Activated naive CD8-positive, alpha-beta T cell treated with anti-CD3 and anti-CD28 coated beads, Interleukin-2, amount 50 U/mL, for 16 hours (primary cell): ENCODE results near the gene CUX1.

Experiments used
- DNase-seq: peaks from one replicate; pipeline ENCODE4 v3.0.0-alpha.2; 2020; ENCODE audit warnings: low read depth, low spot score

Gene CUX1

DNA sequence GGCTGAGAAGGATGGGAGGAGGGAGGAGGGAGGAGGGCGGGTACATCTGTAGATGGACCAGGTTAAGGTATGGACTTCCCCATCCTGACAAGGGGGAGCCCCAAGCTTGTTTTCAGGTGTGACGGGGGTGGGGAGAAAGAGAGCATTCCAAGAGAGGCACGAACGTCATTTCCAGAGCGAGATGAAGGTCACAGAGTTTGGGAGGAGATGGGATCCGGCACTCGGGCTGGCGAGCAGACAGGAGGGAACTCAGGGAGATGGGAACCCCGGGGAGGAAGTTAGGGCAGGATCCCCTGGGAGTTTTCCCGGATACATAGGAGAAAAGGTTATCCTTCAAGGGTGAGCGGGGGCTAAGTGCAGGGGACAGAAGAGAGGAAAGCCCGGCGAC lies 118.8 kb downstream of the CUX1 start:
- DNase-seq = no peak

DNA sequence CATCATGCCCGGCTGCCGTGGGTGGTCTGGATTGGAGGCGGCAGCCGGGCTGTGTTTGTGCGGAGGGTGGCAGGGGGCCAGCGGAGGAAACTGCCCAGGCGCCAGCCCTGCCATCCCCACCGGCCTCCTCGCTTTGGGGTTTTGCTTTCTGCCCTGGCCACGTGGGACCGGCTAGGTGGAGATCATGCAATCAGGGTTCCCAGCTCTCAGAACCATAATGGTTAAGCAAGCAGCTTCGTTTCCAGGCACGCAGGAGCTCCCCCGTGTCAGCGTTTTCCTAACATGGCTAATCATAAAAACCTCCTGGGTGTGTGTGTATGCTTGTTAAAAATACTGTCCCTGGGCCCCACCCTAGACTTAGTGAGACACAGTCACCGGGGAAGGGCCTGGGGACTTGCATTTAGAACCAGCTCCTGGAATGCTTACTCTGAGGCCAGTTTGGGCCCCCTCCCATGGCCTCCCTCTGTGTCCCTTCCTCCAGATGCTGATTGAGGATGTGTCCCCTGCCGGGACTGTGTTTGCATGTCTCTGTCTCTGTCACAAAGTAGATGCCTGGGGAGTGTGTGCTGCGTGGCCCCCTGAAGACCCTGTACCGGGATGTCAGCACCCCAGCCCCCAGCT lies 119.3 kb downstream of the CUX1 start:
- DNase-seq = no peak

DNA sequence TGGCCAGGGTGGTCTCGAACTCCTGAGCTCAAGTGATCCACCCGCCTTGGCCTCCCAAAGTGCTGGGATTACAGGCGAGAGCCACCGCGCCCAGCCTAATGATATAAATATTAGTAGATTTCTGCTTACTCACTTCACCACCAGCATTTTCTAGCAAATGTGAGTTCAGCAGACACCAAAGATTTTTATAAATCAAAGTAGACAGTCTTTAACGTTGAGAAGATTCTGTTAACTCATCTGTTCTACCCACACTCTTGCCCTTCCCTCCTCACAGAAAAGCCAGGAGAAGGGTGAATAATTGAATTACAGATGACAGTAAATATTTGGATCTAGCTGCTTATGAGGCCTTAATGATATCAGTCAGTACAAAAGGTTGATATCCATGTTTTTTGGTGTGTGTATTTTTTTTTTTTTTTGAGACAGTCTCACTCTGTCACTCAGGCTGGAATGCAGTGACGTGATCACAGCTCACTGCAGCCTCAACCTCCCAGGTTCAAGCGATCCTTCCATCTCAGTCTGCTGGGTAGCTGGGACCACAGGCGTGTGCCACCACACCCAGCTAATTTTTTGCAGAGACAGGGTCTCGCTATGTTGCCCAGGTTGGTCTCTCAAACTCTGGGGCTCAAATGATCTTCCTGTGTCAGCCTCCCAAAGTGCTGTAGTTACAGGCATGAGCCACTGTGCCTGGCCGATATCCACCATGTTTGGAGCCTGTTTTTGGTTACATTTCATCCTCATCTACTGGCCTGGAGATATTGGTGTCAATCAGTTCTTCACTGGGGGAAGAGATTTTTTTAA lies 120.5 kb downstream of the CUX1 start:
- no peak for DNase-seq

DNA sequence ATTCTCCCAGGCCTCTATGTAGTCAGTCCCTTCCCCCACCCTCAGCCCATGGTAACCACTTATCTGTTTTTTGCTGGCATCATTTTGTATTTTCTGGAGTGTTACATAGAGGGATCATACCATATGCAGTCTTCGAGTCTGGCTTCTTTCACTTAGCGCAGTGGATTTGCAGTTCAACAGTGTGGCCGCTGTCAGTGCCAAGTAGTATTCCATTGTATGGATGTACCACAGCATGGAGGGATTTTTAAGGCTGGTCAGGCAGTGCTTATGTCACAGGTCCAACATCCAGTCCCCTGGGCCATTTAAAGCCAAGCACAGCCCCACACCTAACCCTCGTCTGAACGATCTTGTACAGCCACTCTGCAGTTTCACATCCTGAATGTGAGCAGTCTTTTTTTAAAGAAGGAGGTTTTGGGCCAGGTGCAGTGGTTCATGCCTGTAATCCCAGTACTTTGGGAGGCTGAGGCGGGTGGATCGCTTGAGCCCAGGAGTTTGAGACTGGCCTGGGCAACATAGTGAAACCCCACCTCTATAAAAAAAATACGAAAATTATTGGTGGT lies 121.8 kb downstream of the CUX1 start:
- DNase-seq = no peak

DNA sequence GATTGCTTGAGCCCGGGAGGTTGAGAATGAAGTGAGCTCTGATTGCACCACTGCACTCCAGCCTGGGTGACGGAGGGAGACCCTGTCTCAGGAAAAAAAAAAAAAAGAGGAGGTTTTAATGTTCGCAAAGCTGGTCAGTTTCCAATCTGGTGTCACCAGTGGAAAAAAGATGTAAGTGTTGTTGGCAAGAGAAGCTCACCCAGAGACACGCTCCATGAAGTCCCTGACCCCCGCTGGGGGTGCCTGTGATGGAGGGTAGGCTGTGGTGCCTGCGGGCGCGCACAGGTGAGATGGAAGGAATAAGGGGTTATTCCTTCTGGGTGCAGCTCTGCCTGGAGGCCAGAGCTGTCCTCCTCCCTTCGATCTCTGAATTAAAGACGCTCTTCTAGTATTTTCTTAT lies 122.7 kb downstream of the CUX1 start:
- DNase-seq = no peak

DNA sequence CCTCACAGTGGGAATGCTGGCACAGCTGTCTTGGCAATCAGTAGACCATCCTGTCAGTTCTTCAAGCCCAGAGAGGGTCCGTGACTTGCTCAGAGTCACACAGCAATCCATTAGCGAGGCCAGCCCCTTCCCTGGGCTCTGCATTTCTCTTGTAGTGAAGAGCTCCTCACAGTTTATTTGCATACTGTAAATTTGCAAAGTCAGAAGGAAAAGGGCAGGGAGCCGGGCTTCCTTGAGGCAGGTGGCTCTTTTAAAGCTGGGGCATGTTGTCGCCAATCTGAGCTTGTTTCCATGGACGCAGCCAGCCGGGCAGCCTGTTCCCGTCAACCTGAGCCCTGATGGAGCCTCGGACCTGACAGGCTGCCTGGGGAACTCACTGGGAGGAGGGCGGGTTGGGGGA lies 123.4 kb downstream of the CUX1 start:
- no peak for DNase-seq

DNA sequence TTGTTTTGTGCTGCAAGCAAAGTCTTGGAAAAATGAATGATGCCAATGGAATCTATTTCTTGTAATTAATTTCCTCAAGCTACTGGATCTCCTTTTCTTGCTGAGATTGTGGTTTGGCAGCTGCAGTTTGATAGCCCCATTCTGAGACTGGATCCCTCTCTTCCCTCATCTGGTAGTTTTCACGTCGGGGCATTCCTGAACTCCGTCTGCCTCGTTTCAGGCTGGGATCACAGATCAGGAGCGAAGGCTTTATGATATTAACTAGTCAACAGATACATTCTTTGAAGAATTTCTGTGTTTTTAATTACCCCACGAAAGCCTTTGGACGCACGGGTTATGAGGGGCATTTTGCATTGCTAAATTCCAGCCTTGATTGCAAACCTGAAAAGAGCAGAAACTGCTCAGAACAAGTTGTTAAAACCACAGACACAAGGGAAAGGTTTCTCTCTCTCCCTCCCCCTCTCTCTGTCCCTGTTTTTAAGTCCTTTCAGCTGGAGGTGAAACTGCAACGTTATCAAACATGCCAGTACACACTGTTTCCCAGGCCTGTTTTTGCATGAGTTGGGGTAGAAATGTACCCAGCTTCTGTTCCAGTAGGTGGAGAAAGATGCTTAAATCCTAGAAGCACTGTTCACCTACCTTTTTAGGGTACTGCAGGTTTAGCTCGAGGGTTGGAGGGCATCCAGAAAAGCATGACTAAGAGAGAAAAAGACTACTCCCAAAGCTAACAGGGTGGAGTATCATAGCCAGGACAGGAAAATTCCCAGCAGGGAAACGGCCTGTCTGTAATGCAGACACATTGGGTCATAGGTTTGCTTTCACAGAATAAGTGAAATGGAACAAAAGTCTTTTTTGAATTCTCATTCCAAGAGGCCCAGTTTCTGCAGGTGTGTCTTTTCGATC lies 124.3 kb downstream of the CUX1 start:
- no peak for DNase-seq

DNA sequence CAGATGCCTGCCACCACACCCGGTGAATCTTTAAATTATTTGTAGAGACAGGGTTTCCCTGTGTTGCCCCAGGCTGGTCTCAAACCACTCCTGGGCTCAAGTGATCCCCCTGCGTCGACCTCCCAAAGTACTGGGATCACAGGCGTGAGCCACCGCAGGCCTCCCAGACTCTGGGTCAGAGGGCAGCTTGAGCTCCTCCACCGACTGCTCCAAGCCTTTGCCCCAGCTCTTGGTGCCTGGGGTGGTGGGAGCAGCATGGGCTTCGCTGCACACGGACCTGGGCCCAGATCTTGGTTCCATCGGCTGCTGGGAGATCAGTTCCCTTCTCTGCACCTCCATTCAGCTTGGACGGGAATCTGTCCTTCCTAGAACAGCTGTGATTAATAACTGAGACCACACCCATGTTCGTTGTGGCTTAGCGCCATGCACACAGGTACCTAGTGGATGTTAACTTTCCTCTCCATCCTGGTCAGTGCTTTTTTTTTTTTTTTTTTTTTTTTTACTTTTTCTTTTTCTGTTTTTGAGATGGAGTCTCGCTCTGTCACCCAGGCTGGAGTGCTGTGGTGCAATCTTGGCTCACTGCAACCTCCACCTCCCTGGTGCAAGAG lies 125.3 kb downstream of the CUX1 start:
- no peak for DNase-seq

DNA sequence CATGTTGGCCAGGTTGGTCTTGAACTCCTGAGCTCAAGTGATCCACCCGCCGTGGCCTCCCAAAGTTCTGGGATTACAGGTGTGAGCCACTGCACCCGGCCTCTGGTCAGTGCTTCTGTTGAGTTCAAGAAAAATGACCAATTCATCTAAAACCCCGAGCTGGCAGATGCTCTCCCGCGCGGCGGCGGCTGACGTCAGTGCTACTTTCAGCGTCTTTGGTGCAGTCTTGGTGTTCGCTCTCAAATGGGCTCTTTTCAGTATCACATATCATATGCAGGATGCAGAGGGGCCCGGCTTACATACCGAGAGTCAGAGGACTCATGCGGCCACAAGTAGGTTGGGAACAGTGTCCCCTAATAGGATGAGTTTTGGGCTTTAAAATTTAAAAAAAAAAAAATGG lies 125.9 kb downstream of the CUX1 start:
- no peak for DNase-seq

DNA sequence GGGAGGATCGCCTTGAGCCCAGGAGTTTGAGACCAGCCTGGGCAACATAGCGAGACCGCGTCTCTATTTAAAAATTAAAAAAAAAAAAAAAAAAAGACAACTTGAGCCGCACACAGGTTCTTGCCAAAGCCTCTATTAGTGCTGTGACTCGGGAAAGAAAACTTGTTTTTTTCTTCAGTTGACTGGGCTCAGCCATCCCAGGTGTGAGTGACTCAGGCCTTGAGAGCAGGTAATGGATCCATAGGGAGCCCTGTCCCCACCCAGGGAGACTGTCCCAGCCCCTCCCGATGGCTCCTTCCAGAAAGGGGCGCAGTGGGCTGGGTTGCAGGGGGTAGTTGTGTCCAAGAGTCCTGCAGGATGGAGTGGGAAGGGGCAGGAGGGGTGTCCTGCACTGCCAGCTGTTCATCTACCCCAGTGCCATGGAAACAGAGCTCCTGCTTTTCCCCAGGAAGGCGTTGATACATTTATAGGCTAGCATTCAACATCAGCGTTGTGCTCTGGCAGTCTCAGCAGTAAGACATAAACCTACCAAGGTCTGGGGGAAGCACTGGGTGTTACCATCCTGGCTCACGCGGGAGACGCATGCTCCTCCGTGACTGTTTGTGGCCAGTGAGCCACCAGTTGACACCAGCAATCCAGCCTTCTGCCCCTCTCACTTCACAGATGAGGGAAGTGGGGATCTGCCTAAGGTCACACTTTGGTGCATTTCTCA lies 126.6 kb downstream of the CUX1 start:
- DNase-seq = no peak

DNA sequence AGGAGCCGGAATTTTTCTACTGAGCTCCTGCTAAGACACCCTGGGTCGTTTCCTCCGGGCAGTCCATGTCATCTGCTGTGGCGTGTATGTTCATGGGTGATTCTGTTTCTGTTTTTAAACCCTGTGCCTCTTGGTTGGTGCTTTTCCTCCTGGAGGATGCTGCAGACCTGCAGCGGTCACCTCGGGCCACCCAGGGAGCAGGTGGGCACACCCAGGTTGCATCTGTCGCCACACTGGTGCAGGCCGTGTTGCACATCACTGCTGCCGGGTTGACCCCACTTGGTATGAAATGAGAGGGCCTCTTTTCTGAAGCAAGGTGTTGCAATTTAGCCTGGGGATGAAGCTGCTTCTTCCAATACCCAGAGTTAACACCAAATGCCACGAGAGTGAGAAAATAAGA lies 127.2 kb downstream of the CUX1 start:
- no peak for DNase-seq

DNA sequence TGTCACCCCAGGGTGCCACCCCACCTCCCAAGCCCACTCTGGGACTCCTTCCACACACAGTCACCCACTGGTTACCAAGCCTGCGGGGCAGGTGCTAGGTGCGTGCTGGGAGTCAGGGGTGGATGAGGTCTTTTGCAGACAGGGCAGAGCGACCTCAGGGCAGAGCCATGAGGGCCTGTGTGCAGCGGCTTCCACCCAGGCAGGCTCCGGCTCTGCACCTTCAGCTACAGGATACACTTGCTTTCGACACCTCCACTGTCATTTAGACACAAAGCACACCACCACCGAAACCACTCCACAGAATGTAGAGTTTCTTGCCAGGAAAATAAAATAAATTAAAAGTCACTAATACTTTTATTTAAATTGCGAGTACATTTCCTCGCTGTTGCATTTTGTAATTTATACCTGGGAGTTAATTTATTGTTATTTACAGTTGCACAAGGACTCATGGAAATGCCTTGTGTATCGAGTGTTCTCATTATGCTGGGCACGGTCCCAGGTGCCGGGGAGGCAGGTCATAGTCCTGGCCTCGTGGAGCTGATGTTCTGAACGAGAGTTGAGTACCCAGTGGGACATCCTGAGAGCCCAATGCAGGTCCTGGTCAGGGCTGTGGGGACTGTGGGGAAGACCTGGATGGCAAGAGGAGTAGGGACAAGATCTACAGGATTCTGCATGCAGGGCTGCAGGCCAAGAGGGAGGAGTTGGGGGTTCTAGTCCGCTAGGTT lies 127.8 kb downstream of the CUX1 start:
- no peak for DNase-seq

DNA sequence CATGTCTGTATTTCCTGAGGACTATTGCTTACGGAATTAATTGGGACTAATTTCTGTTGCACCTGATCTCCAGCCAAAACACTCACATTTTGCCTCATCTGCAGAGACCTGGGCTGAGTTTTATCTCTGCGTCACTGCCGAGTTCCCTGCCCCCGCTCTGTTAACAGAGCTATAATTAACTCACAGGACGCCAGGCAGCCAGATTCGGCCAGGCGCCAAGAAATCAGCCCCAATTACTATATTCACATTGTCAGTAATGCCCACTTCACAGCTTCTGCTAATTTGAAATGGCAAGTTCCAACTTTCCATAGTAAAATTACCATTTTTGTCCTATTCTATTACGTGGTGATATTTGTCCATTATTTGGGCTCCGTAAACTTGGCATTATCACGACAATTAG lies 130.5 kb downstream of the CUX1 start:
- DNase-seq = no peak

DNA sequence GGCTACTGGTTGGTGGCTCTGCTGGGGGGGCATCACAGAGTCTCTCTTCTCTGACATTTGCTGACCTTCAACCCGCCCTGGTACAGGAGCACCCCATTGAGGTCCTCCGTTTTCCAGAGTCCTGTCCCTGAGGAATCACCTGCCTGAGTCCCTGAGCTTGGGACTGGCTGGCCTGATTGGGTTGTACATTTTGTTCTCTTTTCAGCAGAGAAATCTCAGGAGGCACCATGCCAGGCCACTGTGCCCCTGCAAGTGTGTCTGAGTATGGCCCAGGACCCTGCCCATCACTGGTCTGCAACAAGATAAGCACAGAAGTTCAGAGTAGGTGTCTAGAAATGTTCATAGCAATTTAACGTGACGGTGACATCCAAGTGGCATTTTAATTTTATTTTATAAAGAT lies 131.2 kb downstream of the CUX1 start:
- no peak for DNase-seq

DNA sequence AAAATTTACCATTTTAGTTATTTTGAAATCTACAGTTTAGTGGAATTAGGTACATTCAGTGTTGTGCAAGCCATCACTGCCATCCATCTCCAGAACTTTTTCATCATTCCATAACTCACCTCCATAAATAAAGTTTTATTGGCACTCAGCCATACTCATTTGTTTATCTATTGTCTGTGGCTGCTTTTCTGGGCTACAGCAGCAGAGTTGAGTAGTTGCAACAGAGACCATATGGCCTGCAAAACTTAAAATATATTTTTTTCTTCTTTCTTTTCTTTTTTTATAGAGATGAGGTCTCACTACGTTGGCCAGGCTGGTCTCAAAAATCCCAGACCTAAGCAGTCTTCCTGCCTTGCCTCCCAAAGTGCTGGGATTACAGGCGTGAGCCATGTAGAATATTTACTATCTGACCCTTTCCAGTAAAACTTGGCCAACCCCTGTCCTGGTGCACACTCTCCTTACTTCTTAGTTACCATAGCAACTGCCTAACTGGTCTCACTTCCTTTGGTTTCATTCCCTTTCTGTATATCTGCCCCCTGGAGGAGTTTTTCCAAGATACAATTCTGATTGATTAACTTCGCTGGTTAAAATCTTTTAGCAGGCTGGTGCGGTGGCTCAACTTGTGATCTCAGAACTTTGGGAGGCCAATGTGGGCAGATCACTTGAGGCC lies 133.2 kb downstream of the CUX1 start:
- no peak for DNase-seq

DNA sequence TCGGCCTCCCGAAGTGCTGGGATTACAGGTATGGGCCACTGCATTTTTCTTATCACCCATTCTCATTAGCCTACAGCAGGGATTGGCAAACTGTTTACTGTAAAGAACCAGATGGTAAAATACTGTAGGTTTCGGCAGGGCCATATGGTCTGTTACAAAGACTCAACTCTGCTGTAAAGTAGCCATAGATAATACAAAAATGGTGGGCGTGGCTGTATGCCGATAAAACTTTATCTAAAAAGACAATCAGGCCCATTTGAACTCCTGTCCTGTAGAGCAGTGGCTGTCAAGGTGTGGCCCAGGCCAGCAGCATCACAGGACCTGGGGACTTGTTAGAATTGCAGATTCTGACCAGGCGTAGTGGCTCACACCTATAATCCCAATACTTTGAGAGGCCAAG lies 134.3 kb downstream of the CUX1 start:
- DNase-seq = no peak

DNA sequence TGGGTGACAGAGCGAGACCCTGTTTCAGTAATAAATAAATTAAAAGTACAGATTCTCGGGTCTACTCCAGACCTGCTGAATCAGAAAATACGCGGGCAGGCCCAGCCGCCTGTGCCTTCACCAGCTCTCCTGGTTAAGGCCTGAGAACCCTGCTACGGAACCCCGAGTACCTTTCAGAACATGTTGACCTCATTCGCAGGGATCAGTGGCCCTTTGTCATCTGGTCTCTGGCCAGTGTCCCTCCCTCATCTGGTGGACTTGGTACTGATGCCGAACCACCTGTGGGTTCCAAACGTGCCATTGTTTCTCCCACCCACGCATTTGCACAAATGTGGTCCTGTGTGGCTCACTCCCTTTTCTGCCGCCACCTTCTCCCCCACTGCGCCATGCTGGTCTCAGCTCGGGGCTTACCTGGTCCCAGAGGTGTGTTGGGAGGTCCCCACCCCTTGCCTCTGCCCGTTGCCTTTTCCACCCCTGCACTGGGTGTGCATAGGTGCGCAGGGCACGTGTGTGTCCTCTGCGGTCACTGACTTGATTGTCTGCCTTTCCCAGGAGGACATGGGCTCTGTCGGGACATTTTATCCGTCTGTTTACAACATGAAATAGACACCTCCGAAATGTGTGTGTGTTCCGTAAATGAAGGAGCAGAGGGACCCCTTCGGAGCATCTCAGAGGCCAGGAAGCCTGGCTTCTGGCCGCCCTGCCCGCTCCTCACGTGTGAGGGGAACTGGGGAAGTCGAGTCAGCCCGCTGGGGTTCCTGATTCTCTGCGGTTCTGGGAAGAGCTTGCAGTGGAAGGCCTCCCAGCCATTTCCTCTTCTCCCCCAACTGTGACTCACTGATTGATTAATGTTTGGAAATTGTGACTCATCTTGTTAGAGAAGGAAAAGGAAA lies 135.2 kb downstream of the CUX1 start:
- DNase-seq = no peak

DNA sequence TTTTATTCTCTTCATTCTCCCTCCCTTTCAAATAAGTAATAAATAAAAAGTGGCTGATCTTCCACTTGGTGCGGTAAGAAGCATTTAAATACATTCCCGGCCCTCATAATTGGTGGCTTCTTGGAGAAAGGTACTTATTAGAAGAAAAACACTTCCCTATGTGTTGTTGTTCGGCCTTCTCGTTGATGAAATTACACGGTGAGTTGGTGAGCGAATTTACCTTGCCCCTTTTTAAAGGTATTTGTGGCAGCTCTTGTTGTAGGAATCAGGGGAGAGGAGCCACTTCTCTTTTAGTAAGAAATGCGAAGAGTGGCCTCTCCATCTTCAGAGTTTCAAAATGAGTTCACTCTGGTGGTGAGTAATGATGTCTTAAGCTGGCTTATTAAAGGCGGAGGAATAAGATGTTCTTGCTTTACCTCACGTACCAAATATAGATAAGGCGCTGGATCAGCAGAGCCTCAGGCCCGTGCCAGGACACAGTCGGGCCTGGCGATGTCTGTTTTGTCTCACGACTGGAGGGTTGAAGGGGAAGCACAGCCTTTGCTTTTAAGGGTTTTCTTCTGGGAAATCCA lies 135.9 kb downstream of the CUX1 start:
- no peak for DNase-seq

DNA sequence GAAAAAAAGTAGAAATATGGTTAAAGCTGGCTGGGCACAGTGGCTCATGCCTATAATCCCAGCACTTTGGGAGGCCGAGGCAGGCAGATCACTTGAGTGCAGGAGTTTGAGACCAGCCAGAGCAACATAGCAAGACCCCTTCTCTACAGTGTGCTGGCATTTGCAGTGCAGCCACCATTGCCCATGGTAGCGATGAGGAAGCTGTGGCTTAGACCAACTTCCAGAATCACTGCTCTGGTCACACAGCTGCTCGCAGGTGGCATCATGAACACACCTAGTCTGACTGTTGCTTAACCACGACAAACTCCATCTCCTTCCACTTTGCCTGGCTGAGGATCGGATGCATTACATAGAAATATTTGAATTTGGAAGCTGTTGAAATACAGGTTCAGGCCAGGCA lies 137.1 kb downstream of the CUX1 start:
- DNase-seq = no peak
